ENCODE data around the gene LAMP5.

The LAMP5 gene

DNA sequence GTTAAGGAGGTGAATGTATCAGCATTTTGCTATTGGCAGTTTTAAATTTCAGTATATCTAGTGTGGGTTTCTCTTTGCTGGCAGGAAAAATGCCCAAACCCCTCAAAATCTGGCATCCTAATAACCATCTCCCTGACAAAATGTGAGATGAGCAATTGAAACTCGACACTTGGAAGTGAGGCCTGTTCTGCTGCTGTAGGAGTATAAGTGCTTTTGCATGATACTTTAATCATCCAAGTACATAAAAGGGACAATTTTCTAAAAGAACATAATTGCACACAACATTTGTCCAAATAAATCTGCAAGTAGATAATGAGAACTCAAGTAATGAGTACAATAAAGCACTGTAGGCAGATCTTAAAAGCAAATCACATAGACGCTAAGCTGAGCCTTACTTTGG is 36.5 kb downstream of the LAMP5 start:
- TF ChIP-seq, protein P1, sequence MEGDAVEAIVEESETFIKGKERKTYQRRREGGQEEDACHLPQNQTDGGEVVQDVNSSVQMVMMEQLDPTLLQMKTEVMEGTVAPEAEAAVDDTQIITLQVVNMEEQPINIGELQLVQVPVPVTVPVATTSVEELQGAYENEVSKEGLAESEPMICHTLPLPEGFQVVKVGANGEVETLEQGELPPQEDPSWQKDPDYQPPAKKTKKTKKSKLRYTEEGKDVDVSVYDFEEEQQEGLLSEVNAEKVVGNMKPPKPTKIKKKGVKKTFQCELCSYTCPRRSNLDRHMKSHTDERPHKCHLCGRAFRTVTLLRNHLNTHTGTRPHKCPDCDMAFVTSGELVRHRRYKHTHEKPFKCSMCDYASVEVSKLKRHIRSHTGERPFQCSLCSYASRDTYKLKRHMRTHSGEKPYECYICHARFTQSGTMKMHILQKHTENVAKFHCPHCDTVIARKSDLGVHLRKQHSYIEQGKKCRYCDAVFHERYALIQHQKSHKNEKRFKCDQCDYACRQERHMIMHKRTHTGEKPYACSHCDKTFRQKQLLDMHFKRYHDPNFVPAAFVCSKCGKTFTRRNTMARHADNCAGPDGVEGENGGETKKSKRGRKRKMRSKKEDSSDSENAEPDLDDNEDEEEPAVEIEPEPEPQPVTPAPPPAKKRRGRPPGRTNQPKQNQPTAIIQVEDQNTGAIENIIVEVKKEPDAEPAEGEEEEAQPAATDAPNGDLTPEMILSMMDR (IDR thresholded peaks at IDR 0.05; ENCODE audit: insufficient read depth, low read length, poor library complexity, severe bottlenecking): no peak
- TF ChIP-seq EZH2phosphoT487 (conservative IDR thresholded peaks at IDR 0.05; ENCODE audit: low read length): no peak
- no peak overlapping the region for H3K4me2 ChIP-seq (ENCODE audit: low read depth, low read length, poor library complexity, severe bottlenecking)
- no peaks in the 10 kb centered on the region for H3K9me2 ChIP-seq (replicated peaks; ENCODE audit: insufficient read depth, low read length)
- no peaks in the 10 kb centered on the region for H3K27me3 ChIP-seq (ENCODE audit: low read length)
- H2AFZ ChIP-seq (ENCODE audit: low read depth, low read length, severe bottlenecking): no peak overlapping the region
- H3K27ac ChIP-seq (ENCODE audit: low read depth, low read length): no peak overlapping the region
- no peak overlapping the region for H3K4me3 ChIP-seq (ENCODE audit: insufficient read depth, low read length, poor library complexity, severe bottlenecking)
- no peak overlapping the region for H3K9ac ChIP-seq (ENCODE audit: low read length)
- H3K79me2 ChIP-seq (ENCODE audit: insufficient read depth, low read length): no peaks in the 10 kb centered on the region
- H3K9me3 ChIP-seq (ENCODE audit: insufficient read depth, low read length): no peaks in the 10 kb centered on the region
- H4K20me1 ChIP-seq (ENCODE audit: low read depth, low read length): no peaks in the 10 kb centered on the region
- no peaks in the 10 kb centered on the region for H3F3A ChIP-seq (ENCODE audit: insufficient read depth)
- no peaks in the 10 kb centered on the region for H3K36me3 ChIP-seq (ENCODE audit: low read length)

DNA sequence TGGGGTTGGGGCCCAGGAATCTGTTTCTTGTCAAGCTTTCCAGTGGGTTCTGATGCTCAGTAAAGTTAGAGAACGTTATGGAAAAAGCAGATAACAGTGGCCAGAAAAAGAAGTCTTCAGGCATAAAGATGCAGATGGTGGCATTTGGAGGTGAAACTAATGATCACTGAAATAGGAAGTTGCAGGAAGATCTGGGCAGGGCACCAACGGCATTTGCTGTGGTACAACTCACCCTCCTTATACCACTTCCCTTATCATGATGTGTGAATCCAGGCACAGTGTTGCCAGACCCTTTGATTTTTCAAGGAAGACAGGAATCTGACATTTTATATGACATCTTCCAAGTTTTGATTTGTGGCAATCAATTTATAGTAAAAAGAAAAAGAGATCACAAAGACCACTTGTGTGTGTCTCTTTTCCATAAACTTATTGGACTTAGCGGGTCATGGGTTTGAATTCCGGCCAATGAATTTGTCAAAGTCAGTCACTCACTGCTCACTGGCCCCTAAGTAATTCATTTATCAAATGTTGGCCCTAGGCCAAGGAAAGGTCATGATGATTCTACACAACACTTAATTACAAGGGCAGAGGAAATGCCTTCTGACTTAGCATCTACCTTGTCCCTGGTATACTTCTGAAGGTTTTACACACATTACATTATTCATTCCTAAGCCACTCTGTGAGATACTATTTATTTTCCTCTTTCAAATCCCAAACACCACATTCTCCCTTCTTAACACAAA is 37.6 kb downstream of the LAMP5 start:
- Histone ChIP-seq H3K27me3 (ENCODE audit: low read length) (no peaks in the 10 kb centered on the region), H3K27ac (ENCODE audit: low read depth, low read length) (no peak overlapping the region), H3K4me2 (ENCODE audit: low read depth, low read length, poor library complexity, severe bottlenecking) (no peak overlapping the region), H3F3A (ENCODE audit: insufficient read depth) (no peaks in the 10 kb centered on the region), H3K9me3 (ENCODE audit: insufficient read depth, low read length) (no peaks in the 10 kb centered on the region), H4K20me1 (ENCODE audit: low read depth, low read length) (no peaks in the 10 kb centered on the region), H3K9ac (ENCODE audit: low read length) (no peak overlapping the region), H3K36me3 (ENCODE audit: low read length) (no peaks in the 10 kb centered on the region), H3K9me2 (replicated peaks; ENCODE audit: insufficient read depth, low read length) (no peaks in the 10 kb centered on the region), H3K79me2 (ENCODE audit: insufficient read depth, low read length) (no peaks in the 10 kb centered on the region), H2AFZ (ENCODE audit: low read depth, low read length, severe bottlenecking) (no peak overlapping the region), H3K4me3 (ENCODE audit: insufficient read depth, low read length, poor library complexity, severe bottlenecking) (no peak overlapping the region)
- no peak for TF ChIP-seq EZH2phosphoT487 (conservative IDR thresholded peaks at IDR 0.05; ENCODE audit: low read length)
- TF ChIP-seq, protein P1 (IDR thresholded peaks at IDR 0.05; ENCODE audit: insufficient read depth, low read length, poor library complexity, severe bottlenecking): no peak

DNA sequence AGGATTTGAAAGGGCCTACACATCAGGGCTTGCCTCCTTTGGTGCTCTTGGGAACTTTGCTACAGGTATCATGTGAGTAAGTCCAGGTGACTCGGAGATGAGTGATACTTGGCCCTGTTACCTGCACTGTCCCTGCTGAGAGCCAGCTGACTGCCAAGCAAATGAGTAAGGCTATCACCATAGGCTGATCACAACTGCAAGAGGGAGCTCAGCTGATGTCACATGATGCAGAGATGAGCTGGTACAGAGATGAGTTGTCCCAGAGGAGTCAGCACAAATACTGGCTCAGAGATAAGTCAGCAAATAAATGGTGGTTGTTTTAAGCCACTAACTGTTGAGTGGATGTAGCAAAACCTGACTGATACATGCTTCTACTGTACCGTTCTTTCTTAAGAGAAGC is 41.4 kb downstream of the LAMP5 start:
- Histone ChIP-seq H3F3A (ENCODE audit: insufficient read depth) (no peaks in the 10 kb centered on the region), H3K9ac (ENCODE audit: low read length) (no peak overlapping the region), H3K27me3 (ENCODE audit: low read length) (no peaks in the 10 kb centered on the region), H3K79me2 (ENCODE audit: insufficient read depth, low read length) (no peaks in the 10 kb centered on the region), H2AFZ (ENCODE audit: low read depth, low read length, severe bottlenecking) (no peak overlapping the region), H3K4me2 (ENCODE audit: low read depth, low read length, poor library complexity, severe bottlenecking) (no peak overlapping the region), H3K27ac (ENCODE audit: low read depth, low read length) (no peak overlapping the region), H3K9me3 (ENCODE audit: insufficient read depth, low read length) (no peaks in the 10 kb centered on the region), H3K4me3 (ENCODE audit: insufficient read depth, low read length, poor library complexity, severe bottlenecking) (no peak overlapping the region), H3K9me2 (replicated peaks; ENCODE audit: insufficient read depth, low read length) (no peaks in the 10 kb centered on the region), H3K36me3 (ENCODE audit: low read length) (no peaks in the 10 kb centered on the region), H4K20me1 (ENCODE audit: low read depth, low read length) (no peaks in the 10 kb centered on the region)
- TF ChIP-seq EZH2phosphoT487 (conservative IDR thresholded peaks at IDR 0.05; ENCODE audit: low read length): no peak

DNA sequence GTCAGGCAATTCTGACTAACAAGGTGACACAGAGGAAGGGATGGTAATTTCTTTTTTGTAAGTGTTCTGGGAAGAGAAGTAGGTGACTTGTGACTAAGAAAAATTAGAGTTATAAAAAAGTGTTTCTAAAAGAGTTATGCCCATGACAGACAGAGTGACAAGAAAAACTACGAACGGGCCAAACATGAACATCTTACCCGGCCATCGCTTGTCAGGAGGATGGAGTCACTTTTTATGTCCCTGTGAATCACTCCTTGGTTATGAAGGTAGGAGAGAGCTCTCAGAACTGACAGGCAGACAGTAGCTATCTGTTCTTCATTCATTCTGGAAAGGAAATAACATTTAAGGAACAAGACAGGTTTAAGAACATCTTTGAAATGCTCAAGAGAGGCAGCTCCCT is 43.0 kb downstream of the LAMP5 start:
- no peaks in the 10 kb centered on the region for H3F3A ChIP-seq (ENCODE audit: insufficient read depth)
- H3K27ac ChIP-seq (ENCODE audit: low read depth, low read length): no peak overlapping the region
- TF ChIP-seq, protein P1 (IDR thresholded peaks at IDR 0.05; ENCODE audit: insufficient read depth, low read length, poor library complexity, severe bottlenecking): no peak
- no peak for TF ChIP-seq EZH2phosphoT487 (conservative IDR thresholded peaks at IDR 0.05; ENCODE audit: low read length)
- H4K20me1 ChIP-seq (ENCODE audit: low read depth, low read length): no peaks in the 10 kb centered on the region
- no peak overlapping the region for H2AFZ ChIP-seq (ENCODE audit: low read depth, low read length, severe bottlenecking)
- H3K27me3 ChIP-seq (ENCODE audit: low read length): no peaks in the 10 kb centered on the region
- H3K9ac ChIP-seq (ENCODE audit: low read length): no peak overlapping the region
- no peak overlapping the region for H3K4me2 ChIP-seq (ENCODE audit: low read depth, low read length, poor library complexity, severe bottlenecking)
- no peaks in the 10 kb centered on the region for H3K9me2 ChIP-seq (replicated peaks; ENCODE audit: insufficient read depth, low read length)
- H3K36me3 ChIP-seq (ENCODE audit: low read length): no peaks in the 10 kb centered on the region
- H3K79me2 ChIP-seq (ENCODE audit: insufficient read depth, low read length): no peaks in the 10 kb centered on the region
- H3K9me3 ChIP-seq (ENCODE audit: insufficient read depth, low read length): no peaks in the 10 kb centered on the region
- H3K4me3 ChIP-seq (ENCODE audit: insufficient read depth, low read length, poor library complexity, severe bottlenecking): no peak overlapping the region

All from SU-DHL-6 (cell line).